ENCODE results near the gene MBD5.

MBD5 gene

GRCh38 chr2:148447877-148448276 is 427.0 kb downstream of the MBD5 start:
- in situ Hi-C loops (cut with MboI; ENCODE audit: low sequenced_read_pairs) = no loop called here

- in situ Hi-C loops (cut with MboI; ENCODE audit: low sequenced_read_pairs) = no loop called here
Observed at GRCh38 chr2:148450531-148450930, 429.6 kb downstream of the MBD5 start.

GRCh38 chr2:148451046-148451445 is 430.2 kb downstream of the MBD5 start:
- in situ Hi-C loops (cut with MboI; ENCODE audit: low sequenced_read_pairs) = no loop called here

- in situ Hi-C loops (cut with MboI; ENCODE audit: low sequenced_read_pairs) = no loop called here
Observed at GRCh38 chr2:148455791-148456190, 434.9 kb downstream of the MBD5 start.

GRCh38 chr2:148458171-148458570 is 437.3 kb downstream of the MBD5 start:
- in situ Hi-C loops (cut with MboI; ENCODE audit: low sequenced_read_pairs) = no loop called here

- in situ Hi-C loops (cut with MboI; ENCODE audit: low sequenced_read_pairs) = no loop called here
Observed at GRCh38 chr2:148459377-148459778, 438.5 kb downstream of the MBD5 start.

GRCh38 chr2:148461876-148462275 is 441.0 kb downstream of the MBD5 start:
- in situ Hi-C loops (cut with MboI; ENCODE audit: low sequenced_read_pairs) = no loop called here

GRCh38 chr2:148475626-148476025 is 454.7 kb downstream of the MBD5 start:
- in situ Hi-C loops (cut with MboI; ENCODE audit: low sequenced_read_pairs) = no loop called here

- in situ Hi-C loops (cut with MboI; ENCODE audit: low sequenced_read_pairs) = no loop called here
Observed at GRCh38 chr2:148479398-148479797, 458.5 kb downstream of the MBD5 start.

GRCh38 chr2:148483665-148484064 is 462.8 kb downstream of the MBD5 start:
- in situ Hi-C loops (cut with MboI; ENCODE audit: low sequenced_read_pairs) = no loop called here

- in situ Hi-C loops (cut with MboI; ENCODE audit: low sequenced_read_pairs) = no loop called here
Observed at GRCh38 chr2:148484066-148484465, 463.2 kb downstream of the MBD5 start.

GRCh38 chr2:148486655-148487054 is 465.8 kb downstream of the MBD5 start:
- in situ Hi-C loops (cut with MboI; ENCODE audit: low sequenced_read_pairs) = no loop called here

- in situ Hi-C loops (cut with MboI; ENCODE audit: low sequenced_read_pairs) = no loop called here
Observed at GRCh38 chr2:148487439-148487838, 466.5 kb downstream of the MBD5 start.

GRCh38 chr2:148490840-148491439 is 470.0 kb downstream of the MBD5 start:
- in situ Hi-C loops (cut with MboI; ENCODE audit: low sequenced_read_pairs) = no loop called here

- in situ Hi-C loops (cut with MboI; ENCODE audit: low sequenced_read_pairs) = no loop called here
Observed at GRCh38 chr2:148493822-148494563, 473.1 kb downstream of the MBD5 start.

- in situ Hi-C loops (cut with MboI; ENCODE audit: low sequenced_read_pairs) = no loop called here
Observed at GRCh38 chr2:148495586-148495985, 474.7 kb downstream of the MBD5 start.

GRCh38 chr2:148501545-148501944 is 480.7 kb downstream of the MBD5 start:
- in situ Hi-C loops (cut with MboI; ENCODE audit: low sequenced_read_pairs) = loop anchor here (25.0 kb wide), 1 partner anchor 514 kb away; no protein-coding TSS in a partner anchor

GRCh38 chr2:148503516-148503915 is 482.6 kb downstream of the MBD5 start:
- in situ Hi-C loops (cut with MboI; ENCODE audit: low sequenced_read_pairs) = loop anchor here (25.0 kb wide), 1 partner anchor 516 kb away; no protein-coding TSS in a partner anchor

GRCh38 chr2:148507970-148508369 is 487.1 kb downstream of the MBD5 start:
- in situ Hi-C loops (cut with MboI; ENCODE audit: low sequenced_read_pairs) = loop anchor here (25.0 kb wide), 1 partner anchor 521 kb away; no protein-coding TSS in a partner anchor

- in situ Hi-C loops (cut with MboI; ENCODE audit: low sequenced_read_pairs) = loop anchor here (25.0 kb wide), 1 partner anchor 522 kb away; no protein-coding TSS in a partner anchor
Observed at GRCh38 chr2:148508878-148509287, 488.0 kb downstream of the MBD5 start.

GRCh38 chr2:148509288-148509902 is 488.5 kb downstream of the MBD5 start:
- in situ Hi-C loops (cut with MboI; ENCODE audit: low sequenced_read_pairs) = loop anchor here (25.0 kb wide), 1 partner anchor 522 kb away; no protein-coding TSS in a partner anchor

GRCh38 chr2:148511883-148512282 is 491.0 kb downstream of the MBD5 start:
- in situ Hi-C loops (cut with MboI; ENCODE audit: low sequenced_read_pairs) = loop anchor here (25.0 kb wide), 1 partner anchor 525 kb away; no protein-coding TSS in a partner anchor
